Kidney (tissue), 14 donors: Measurements from ENCODE around the gene SLCO3A1. TPM values are rescaled to one million over a fixed set of nuclear protein-coding genes. Genes with fewer than 3 reads are reported as not detected.

Source experiments
- DNase-seq, 5 donors: peaks; one replicate each; pipeline ENCODE4 v3.0.0-alpha.2; 2013 to 2020
- FAIRE-seq: peaks from 2 replicates; lab custom pipeline; 2012; peaks lifted over from hg19 to GRCh38; lab: Jason Lieb, UNC
- H3K27ac ChIP-seq, 2 donors: one replicate each; pipeline ENCODE4 v1.7.0; 2013; ENCODE audit warnings: low read depth in 2 of 2, low read length in 2 of 2, inconsistent platforms in 1 of 2
- H3K27me3 ChIP-seq: one replicate; pipeline ENCODE4 v1.7.1; 2013; ENCODE audit warnings: low read length, inconsistent platforms; ENCODE audit not compliant: control insufficient read depth, insufficient read depth
- H3K36me3 ChIP-seq, 3 donors: one replicate each; pipeline versions ENCODE4 v1.7.0 to v1.7.1; 2013; ENCODE audit warnings: low read length in 3 of 3, control low read depth in 1 of 3, inconsistent platforms in 1 of 3; ENCODE audit not compliant: insufficient read depth in 3 of 3, control insufficient read depth in 2 of 3
- H3K4me1 ChIP-seq, 3 donors: one replicate each; pipeline versions ENCODE4 v1.7.0 to v1.7.1; 2013; ENCODE audit warnings: low read length in 3 of 3, inconsistent platforms in 1 of 3, low read depth in 1 of 3; ENCODE audit not compliant: control insufficient read depth in 2 of 3, insufficient read depth in 2 of 3
- H3K4me3 ChIP-seq, 3 donors: one replicate each; pipeline versions ENCODE4 v1.7.0 to v1.8.1; 2013; ENCODE audit warnings: low read length in 3 of 3, control low read depth in 1 of 3, inconsistent platforms in 1 of 3
- H3K9ac ChIP-seq, 3 donors: one replicate each; pipeline versions ENCODE4 v1.7.0 to v1.7.1; 2013; ENCODE audit warnings: low read length in 3 of 3, control low read depth in 1 of 3, inconsistent platforms in 1 of 3
- H3K9me3 ChIP-seq, 3 donors: one replicate each; pipeline versions ENCODE4 v1.7.0 to v1.7.1; 2013; ENCODE audit warnings: low read length in 3 of 3, control low read depth in 1 of 3, inconsistent platforms in 1 of 3; ENCODE audit not compliant: control insufficient read depth in 2 of 3, insufficient read depth in 1 of 3
- CTCF ChIP-seq: IDR thresholded peaks from 3 replicates; pipeline ENCODE4 v1.5.1; 2012; ENCODE audit warnings: mild to moderate bottlenecking, moderate library complexity, borderline replicate concordance; ENCODE audit not compliant: insufficient read depth; ENCODE audit errors: extremely low read depth
- intact Hi-C: fragments of 100-400 bp; cut with DNase I; formaldehyde crosslinking; loops from one replicate; pipeline ENCODE4 v1.11.1; 2022
- polyA plus RNA-seq: library from polyadenylated mRNA; stranded (reverse); fragments of 350-450 nt; fragmentation: Illumina TruSeq; extraction: RNeasy Lipid Tissue Mini Kit (QIAGEN cat#74804); gene quantifications from one replicate; pipeline ENCODE4 v1.2.3, GENCODE V29; 2014; ENCODE audit warnings: low read depth, low replicate concordance; ENCODE audit not compliant: insufficient read depth
- total RNA-seq: library from RNA; stranded (reverse); fragmentation: NEBNext Ultra II Directional; extraction: Animal tissue kit (Norgen Biotek cat#: 25700); gene quantifications from one replicate; pipeline ENCODE4 v1.2.1, GENCODE V29; 2021
- donor health status: control.
- donor health status: control.
- donor health status: control.
- donor health status: control.
- donor health status: control.
- donor health status: DM: yes; HTN: yes; CAD: no.
- donor health status: Normal renal cell carcinoma (clear cell type).

The SLCO3A1 gene
- total and polyA plus RNA-seq, 2 donors from 2014 or later: 12.8 to 59.4 TPM

GRCh38 chr15:92097474-92098178 lies 244.1 kb downstream of the SLCO3A1 start:
- Histone ChIP-seq H3K4me3 (no peak overlapping the region), H3K9ac (no peak overlapping the region), H3K9me3 (no peaks in the 10 kb centered on the region), H3K36me3 (no peaks in the 10 kb centered on the region), H3K27me3 (no peaks in the 10 kb centered on the region), H3K27ac (no peak overlapping the region), H3K4me1 (no peaks in the 10 kb centered on the region)
- no peak for FAIRE-seq
- TF ChIP-seq CTCF: peak; percentile 82
- intact Hi-C loops: no loop called here
- DNase-seq: peak in 3 of 5 donors; percentile 68 to 85 (median 84)

- Histone ChIP-seq H3K27ac (no peak overlapping the region), H3K4me1 (no peaks in the 10 kb centered on the region), H3K9ac (no peak overlapping the region), H3K4me3 (no peak overlapping the region), H3K9me3 (no peaks in the 10 kb centered on the region), H3K36me3 (no peaks in the 10 kb centered on the region), H3K27me3 (no peaks in the 10 kb centered on the region)
- intact Hi-C loops: no loop called here
- FAIRE-seq: no peak
- no peak for TF ChIP-seq CTCF
- DNase-seq: peak in 1 of 5 donors; percentile 58
Observed at GRCh38 chr15:92098869-92099268, 245.4 kb downstream of the SLCO3A1 start.

- TF ChIP-seq CTCF: no peak
- DNase-seq (no peak), FAIRE-seq (no peak)
- no peaks in the 10 kb centered on the region for H3K36me3 ChIP-seq
- no peaks in the 10 kb centered on the region for H3K4me1 ChIP-seq
- intact Hi-C loops: no loop called here
- no peak overlapping the region for H3K27ac ChIP-seq
- no peak overlapping the region for H3K4me3 ChIP-seq
- no peak overlapping the region for H3K9ac ChIP-seq
- H3K9me3 ChIP-seq: no peaks in the 10 kb centered on the region
- H3K27me3 ChIP-seq: no peaks in the 10 kb centered on the region
Observed at GRCh38 chr15:92100301-92100700, 246.8 kb downstream of the SLCO3A1 start.
